A673 (cell line): ENCODE measurements around the gene TPSD1.
"Not testable (repeated sequence)": the region's sequence is repeated elsewhere in the genome, so short reads cannot be mapped to it uniquely, and the experiment has no call there.

Experiments
- EZH2 ChIP-seq: fragments of 200-600 bp; sonication (generic); IDR thresholded peaks from 2 replicates; pipeline ENCODE4 v1.6.1; 2017; ENCODE audit warnings: borderline replicate concordance, low read depth, mild to moderate bottlenecking, mixed read lengths, antibody characterized with exemption, low read length; ENCODE audit not compliant: poor library complexity, severe bottlenecking
- TF ChIP-seq, protein P1 (sequence below): fragments of 300-800, 200-600 bp; sonication (generic); conservative IDR thresholded peaks from 2 replicates; pipeline ENCODE4 v1.5.1; 2017; ENCODE audit warnings: low read depth, mild to moderate bottlenecking, antibody characterized with exemption, low read length, moderate library complexity, mixed read lengths

DNA sequence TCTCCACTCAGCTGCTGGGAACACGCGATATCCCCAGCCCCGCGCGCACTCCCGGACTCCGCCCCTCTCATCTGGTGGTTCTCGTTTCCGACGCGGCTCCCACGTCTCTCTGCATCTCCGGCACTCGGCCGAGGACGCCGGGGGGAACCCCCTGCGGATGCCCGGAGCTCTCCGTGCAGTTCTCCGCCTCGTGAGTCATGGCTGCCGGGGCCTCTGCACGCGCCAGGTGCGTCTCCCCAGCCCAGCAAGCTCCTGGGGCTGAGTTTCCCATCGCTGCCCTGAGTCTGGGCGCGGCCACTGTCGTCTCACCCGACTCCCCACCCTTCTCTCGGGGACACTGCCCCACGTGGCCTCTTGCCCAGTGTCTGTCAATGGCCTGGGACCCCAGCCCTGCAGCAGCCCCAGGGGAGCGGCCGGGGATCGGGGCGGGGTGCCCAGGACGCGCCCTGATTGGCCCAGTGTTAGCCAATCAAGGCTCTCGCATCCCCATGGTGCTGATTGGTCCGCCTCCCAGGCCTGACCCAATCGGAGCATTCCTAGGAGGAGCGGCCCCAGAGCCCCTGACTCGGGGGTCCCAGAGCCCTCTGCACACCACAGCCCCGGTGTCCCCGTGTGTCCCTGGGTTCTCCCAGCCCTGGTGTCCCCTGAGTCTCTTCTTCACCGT, 2.0 kb upstream of the TPSD1 start:
- TF ChIP-seq, protein P1, sequence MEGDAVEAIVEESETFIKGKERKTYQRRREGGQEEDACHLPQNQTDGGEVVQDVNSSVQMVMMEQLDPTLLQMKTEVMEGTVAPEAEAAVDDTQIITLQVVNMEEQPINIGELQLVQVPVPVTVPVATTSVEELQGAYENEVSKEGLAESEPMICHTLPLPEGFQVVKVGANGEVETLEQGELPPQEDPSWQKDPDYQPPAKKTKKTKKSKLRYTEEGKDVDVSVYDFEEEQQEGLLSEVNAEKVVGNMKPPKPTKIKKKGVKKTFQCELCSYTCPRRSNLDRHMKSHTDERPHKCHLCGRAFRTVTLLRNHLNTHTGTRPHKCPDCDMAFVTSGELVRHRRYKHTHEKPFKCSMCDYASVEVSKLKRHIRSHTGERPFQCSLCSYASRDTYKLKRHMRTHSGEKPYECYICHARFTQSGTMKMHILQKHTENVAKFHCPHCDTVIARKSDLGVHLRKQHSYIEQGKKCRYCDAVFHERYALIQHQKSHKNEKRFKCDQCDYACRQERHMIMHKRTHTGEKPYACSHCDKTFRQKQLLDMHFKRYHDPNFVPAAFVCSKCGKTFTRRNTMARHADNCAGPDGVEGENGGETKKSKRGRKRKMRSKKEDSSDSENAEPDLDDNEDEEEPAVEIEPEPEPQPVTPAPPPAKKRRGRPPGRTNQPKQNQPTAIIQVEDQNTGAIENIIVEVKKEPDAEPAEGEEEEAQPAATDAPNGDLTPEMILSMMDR = not testable (repeated sequence)
- not testable (repeated sequence) for TF ChIP-seq EZH2
